Bone marrow (tissue), 2 donors: Measurements from ENCODE around the gene SPATA2.
"Not testable (repeated sequence)": the region's sequence is repeated elsewhere in the genome, so short reads cannot be mapped to it uniquely, and the experiment has no call there.

ENCODE experiments used
- DNase-seq, 2 donors: peaks; one replicate each; lab custom pipeline; 2025; lab: John Stamatoyannopoulos, UW

The SPATA2 gene

DNA sequence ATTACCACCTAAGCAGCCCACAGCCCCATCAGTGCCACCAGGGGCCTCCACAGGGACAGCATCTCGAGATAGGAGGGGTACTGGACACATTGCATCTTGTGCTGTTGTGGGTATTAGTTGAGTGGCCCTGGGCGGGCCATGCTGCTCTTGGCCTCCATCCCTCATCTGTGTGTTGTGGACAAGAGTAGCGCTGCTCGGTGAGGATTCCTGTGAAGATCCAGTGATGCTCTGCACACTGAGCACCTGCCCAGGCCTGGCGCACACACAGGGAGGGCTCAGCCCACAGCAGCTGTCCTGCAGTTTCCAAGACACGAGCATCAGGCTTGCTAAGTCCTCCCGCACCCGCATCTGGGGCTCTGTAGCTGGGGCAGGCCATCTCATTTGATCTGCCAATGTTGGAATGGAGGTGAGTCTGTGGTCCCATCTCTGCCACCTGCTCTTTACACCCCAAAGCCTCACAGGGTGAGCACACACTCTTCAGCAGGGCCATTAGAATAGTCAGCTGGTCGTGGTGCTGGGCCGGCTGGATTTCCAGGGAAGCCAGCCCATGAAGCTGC, 32.0 kb downstream of the SPATA2 start:
- DNase-seq, result no peak

DNA sequence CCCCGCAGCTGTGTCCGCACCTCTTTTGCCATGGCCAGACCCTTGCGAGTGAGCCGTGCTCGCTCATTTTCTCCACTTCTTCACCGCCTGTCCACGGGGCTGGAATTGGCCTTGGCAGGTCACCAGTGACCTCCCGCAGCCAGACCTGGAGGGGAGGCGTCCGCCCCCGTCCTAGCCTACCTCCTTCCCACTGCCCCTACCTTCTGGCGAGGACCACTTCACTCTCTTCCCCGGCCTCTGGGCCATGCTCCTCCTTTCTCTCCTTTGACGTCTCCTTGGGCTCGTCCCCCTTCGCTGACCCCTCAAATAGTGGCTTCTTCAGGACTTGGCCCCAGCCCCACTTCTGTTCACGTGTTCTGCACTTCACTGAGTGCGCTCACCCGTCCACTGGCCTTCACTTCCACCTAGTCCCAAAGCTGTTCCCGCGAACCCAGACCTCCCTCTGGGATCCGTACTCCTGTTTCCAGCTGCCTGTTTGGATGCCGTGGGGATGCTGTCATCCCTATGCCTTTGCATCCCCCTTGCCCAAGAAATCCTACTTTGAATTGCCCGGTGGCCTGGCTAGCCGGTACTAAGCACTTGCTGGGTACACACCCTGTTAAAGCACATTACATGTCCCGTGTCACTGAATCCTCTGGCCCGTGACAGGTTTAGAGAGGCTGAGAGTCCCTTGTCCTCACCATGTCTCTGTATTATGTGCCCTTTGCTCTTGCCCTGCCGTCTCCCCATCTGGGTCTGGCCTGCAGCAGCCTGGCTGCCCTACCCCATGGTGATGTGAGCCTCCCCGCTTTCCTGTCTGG, 33.0 kb downstream of the SPATA2 start:
- no peak for DNase-seq

DNA sequence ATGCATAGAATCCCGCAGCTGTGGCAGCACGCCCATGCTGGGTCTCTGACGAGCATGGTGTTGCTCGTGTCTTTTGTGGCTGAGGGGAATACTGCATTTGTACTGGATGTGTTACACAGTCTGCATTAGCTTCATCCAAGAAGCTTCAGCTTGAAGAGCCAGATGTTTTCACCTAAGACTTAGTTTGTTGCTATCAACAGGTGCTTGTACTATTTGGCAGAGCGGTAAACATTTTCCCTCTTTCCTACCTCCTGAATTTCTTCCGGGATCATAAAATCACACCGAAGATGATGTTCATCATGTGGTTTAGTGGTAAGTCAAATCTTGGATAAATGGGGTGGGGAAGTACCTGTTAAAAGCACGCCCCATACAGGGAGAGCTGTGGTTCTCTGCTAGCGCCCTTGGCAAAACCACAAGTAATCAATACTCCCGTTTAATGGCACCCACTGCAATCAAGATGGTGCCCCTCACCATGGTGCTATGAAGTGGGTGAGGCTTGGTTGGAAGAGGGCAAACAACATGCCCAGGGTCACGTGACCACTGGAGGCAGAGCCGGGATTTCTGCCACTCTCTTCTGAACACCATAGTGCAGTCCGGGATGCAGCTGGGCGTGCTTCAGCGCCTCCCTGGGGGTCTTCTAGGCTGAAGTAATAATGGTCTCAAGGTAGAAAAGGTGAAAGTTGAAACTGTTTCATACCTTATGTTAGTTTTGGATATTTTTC, 34.4 kb downstream of the SPATA2 start:
- DNase-seq, result no peak

DNA sequence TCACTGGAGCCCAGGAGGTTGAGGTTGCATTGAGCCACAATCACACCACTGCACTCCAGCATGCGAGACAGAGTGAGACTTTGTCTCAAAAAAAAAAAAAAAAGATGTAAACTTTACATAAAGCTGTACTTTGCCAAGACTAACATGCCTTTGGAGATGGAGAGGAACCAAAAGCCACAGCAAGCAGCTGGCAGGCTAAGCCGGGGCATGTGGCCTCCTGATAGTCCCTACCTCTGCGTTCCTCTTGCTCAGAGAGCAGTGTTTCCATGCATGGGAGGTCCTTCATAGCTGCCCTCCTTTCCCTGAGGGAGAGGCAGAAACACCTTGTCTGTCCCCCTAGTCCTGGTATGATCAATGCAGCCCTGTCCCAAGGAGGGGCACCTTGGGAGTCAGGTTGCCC, 35.2 kb downstream of the SPATA2 start:
- no peak for DNase-seq

DNA sequence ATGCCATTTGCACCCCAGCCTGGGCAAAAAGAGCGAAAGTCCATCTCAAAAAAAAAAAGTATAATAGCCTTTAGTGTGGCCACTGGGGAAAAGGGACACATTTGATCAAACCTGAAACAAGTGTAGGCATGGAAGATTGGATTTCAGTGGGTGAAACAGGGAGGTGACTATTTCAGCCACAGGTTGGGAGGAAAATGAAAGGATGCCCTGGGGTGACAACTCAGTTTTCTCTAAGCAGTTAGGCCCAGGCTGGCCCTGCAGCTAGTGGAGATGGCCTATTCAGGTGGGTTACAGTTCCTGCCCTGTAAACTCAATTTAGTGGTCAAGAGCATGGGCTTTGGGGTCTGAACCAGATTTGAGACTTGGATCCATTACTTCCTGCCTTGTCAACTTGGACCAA, 36.4 kb downstream of the SPATA2 start:
- DNase-seq, result no peak

DNA sequence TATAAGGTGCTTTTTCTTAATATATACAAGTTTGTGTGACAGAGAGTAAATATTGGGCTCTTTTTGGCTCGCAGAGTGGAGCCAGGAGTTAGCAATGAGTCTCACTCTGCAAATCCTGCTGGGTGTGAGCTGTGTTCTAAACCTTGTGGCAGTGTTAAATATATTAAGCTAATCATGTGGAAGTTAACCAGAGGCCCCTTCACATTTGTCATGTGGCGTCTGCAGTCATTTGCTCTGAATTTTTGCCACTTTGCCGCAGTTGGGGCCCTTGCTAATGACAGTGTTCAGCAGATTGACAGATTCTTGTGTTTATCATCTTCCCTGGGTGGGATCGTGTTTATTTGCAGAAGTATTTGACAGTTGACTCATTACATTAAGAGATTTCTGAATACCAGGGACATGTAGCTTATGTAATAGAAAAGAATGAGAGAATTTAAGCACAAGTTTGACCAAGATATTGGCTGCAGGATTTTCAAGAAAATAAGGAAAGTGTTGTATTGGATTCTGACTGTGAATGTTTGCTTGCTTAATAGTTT, 37.9 kb downstream of the SPATA2 start:
- DNase-seq, result no peak

DNA sequence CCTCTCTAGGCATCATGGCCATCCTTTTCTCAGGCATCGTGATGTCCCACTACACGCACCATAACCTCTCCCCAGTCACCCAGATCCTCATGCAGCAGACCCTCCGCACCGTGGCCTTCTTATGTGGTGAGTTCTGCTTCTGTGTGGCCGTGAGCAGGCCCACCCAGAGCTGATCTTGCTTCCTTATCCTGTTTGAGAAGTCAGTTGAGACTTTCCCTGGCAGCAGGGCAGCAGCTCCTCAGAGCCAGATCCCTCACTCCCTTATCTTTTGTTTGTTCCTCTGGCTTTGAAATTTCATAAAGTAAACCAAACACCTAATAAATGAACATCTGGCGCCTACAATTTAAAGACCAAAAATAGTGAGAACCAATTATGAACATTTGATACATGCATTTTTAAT, 40.6 kb downstream of the SPATA2 start:
- no peak for DNase-seq

DNA sequence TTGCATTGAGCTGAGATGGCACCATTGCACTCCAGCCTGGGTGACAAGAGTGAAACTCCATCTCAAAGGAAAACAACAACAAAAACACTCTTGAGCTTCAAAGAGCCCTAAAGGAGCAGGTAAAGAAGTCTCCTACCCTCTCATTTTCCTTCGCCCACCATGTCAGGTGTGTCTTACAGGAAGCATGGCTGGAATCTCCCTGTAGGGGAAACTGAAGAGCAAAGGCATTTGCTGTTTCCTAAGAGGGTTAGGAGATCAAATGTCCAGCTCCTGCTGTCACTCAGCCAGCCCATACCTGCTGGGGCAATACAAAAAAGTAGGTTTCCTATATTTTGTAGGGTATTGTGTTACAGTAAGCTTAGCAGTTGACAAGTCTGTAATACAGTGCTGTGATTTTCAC, 43.3 kb downstream of the SPATA2 start:
- DNase-seq, result no peak

DNA sequence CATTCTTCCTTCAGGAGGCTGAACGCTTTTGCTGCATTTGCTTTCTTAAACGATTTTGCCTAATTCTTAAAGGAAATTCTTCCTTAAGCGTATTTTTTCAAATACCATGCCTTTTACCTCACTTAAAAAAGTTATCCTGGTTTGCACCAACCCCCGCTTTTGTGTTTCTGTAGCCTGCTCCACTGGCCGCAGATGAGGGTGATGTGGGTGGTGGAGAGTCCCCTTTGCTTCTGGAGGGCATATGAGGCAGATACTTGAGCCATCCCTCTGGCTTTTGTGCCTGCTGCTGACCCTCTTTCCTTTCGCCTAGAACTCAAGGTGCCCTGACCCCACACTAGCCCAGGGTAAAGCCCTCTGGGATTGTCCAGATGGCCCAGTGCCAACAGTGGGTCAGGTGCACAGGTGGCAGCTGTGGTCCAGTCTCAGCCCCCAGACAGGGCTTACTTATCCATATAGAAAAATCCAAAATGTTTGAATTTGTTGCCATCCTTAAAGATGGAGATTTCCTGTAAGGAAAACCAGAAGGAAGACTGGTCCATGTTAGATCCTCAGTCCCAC, 43.9 kb downstream of the SPATA2 start:
- DNase-seq, result no peak

DNA sequence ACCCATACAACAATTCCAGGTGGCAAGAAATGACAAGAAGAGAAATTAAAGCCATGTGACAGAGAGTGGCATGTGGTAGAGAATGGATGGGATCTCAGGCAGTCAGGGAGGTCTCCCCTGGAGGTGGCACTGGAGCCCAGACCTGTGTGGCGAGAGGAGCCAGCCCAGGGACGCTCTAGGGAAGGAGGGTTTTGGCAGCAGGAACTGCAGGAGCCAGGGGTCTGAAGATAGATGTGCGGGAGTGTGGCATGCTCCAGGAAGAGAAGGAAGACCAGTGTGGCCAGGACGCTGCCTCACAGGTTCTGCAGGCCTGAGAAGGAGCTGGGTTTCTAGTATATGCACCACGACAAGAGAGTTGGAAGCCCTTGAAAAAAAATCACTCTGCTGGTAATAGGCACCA, 45.1 kb downstream of the SPATA2 start:
- DNase-seq, result no peak

DNA sequence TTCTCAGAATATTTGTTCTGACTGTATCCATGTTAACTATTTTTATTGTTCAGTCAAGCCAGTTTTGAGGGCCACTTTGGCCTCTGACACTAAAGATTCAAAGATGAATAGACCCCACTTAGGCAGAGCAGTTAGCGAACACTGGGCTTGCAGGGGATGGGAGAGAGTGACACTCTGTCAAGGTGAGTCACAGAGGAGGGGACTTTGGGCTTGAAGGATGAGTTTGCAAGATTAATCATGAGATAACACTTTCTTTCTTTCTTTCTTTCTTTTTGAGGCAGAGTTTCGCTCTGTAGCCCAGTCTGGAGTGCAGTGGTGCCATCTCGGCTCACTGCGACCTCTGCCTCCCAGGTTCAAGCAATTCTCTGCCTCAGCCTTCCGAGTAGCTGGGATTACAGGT, 46.4 kb downstream of the SPATA2 start:
- no peak for DNase-seq

DNA sequence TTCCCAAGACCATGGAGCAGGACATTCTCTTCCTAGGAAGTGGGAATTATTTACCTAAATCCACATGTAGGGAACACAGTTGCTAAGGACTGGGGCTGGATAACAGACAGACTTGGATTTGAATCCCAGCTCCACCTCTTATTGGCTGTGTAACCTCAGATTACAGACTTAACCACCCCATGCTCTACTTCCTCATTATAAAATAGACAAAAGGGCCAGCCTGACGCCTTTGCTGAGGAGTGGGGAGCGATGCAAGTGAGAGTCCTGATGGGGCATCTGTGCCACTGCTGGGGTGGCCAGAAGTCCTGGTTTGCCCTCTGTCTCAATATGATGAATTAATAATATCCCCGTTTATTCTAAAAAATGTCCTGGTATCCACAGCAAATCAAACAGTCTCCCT, 46.8 kb downstream of the SPATA2 start:
- DNase-seq, result no peak

DNA sequence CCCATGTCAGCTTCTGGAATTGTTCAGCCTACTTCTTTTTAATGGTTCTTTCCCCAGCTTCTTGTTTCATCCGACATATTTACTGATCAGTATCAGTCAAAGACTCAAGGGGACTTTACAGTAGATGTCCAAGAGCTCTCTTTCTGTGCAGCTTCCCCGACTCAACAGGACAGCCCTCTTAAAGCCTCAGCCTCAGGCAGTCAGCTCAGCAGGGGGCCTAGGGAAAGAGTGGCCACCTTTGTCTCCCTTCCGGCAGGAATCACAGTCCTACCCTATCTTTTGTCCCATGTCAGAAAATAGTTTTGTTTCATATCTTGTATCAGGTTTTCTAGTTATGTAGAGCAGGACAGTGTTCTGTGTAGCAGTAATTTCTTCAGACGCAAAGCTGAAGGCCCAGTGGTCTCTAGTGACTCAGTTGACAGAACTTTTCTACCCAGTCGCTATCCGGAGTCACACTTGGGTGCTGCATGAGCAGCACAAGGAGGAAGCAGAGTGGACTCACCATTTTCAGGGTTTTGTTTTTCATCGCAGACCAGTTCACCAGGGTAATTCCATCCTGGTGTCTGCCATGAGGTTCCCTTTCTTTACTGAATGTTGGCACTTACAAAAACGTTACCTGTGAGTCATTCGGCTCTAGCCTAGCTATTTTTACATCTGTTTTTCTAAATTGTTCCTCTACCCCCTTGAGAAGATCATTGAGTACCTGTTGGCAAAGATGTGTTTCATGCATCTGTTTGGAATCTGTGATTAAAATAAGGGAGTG, 47.7 kb downstream of the SPATA2 start:
- no peak for DNase-seq

DNA sequence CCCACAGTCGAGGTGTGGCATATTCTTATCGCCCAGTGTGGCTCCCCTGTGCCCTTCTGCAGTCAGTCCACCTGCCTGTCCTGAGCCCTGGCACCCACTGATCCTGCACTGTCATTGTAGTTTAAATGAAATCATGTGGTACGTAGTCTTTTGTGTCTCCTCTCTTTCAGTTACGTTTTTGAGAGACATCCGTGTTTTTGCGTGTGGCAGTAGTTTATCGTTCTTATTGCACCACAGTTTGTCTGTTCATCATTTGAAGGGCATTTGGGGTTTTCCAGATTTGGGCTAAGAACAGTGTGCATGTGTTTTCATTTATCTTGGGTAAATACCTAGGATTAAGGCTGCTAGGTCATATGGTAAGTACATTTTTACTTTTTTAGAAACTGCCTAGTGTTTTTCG, 49.3 kb downstream of the SPATA2 start:
- no peak for DNase-seq

DNA sequence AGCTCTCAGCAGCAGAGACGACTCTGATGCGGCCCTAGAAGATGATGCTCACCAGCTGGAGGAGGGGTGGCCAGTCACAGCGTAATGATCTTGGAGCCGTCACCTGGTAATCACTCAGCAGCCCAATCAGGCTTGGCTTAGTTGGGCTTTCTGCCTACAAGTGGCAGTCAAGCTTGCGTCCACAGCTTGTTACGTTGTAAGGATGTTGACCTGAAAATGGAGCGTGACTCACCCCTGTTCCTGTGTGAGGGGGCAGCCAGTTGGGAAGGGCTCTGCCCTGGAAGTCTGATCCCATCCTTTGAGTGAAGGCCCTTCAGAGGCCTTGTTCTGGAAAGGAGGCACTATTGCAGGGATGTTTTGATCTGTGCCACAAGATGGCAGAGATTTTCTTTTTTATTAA, 49.8 kb downstream of the SPATA2 start:
- DNase-seq, result no peak

DNA sequence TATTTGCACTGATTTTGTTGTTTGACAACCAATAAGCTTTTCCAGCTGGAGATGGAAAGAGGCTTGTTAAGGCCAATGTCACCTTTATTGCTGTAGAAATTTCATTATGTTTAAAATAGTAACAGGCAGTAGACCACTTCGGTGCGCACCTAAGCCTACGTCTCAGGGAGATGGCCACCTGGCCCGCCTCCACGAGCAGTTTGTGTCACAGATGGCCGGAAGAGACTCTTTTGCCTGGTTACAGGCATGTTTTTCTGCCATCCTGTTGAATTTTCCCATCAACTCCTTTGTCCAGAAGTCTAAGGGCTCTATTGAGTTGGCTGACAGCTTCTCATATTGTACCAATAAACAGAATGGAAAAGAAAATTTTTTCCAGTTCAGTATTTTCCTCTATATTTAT, 51.7 kb downstream of the SPATA2 start:
- no peak for DNase-seq

DNA sequence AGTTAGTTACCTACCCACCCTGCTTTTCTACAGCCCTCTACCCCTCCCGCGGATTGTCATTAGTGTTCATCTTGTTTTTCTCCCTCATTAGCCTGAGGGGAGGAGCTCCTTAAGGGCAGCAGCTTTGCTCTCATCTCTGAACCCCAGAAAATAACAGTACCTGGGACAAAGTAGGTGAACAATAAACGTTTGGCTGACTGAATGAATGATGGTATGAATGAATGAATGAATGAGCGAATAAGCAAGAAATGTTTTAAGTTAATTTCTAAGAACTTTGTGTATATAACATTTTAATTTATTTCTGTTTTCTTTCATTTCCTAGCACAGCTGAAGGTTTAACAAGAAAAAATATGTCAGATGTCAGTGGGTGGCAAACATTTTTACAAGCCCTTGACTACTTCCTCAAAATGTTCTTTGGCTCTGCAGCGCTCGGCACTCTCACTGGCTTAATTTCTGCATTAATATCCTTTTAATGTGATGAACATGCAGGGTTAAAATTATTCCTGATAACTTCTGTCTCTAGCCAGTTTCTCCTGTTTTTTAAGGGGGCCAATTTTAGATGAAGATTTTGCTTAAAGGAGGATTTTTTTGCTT, 52.6 kb downstream of the SPATA2 start:
- no peak for DNase-seq

DNA sequence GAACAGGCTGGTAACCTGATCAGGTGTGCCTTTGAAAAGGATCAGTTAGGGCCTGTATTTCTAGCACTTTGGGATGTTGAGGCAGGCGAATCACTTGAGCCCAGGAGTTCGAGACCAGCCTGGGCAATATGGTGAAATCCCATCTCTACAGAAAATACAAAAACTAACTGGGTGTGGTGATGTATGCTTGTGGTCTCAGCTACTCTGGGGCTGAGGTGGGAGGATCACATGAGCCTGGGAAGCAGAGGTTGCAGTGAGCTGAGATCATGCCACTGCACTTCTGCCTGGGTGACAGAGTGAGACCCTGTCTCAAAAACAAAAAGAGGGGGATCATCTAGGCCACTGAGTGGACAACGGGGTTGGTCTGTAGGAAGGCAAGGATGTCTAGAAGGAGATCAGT, 54.1 kb downstream of the SPATA2 start:
- DNase-seq, result not testable (repeated sequence)

DNA sequence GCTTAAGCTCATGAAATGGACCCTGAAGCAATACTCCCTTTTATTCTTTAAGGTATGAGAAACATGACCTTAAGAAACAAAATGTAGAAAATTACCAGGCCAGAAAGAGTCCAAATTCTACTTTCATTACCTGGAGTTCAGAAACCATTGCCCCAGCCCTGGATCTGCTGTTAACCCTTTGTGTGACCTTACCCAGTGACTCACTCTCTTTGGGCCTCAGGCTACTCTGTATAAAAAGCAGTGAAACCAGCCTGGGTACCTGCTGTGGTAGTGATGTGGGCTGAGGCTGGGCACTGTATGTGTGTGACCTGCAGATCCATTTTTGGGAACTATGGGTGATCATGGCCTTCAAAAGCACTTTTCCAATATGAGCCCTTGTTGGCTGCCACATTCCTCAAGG, 55.5 kb downstream of the SPATA2 start:
- DNase-seq, result no peak

DNA sequence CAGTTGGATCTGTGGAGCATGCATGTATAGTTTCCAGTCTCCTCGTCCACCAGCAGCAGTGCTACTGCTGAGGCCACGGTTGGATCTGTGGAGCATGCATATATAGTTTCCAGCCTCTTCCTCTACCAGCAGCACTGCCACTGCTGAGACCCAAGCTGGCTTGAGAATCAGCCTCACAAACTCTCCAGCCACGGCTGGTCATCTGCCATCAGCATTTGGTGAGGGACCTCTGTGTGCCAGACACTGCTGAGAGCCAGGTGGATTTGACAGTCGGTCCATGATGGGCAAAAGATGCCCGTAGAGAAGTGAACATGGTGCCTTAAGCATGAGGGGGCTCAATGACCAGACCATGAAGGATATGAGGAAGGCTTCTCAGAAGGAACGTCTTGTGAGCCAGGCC, 56.3 kb downstream of the SPATA2 start:
- no peak for DNase-seq

DNA sequence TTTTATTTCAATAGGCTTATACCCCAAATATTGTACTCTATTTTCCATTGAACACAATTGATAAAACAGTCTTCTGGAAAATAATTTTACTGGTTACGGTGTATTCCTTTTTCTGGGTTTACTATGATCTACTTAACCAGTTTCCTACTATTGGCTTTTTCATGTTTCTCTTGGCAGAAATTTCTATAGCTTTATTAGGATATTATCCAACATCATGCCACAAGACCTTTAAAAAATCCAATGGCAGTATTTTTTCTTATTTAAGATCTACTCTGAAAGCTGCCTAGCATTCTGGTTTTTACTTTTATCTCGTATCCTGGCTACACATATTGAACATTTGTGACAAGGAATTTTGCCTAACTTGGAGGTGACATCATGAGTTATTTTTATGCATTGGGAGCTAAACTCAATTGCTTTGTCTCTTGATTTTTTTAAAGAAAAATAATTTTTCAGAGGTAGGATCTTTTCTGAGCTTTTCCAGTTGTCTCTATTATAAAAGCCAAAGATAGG, 57.2 kb downstream of the SPATA2 start:
- DNase-seq, result no peak
